ACHN (cell line): ENCODE data around the gene DLX1.
"Not testable (repeated sequence)": the region's sequence is repeated elsewhere in the genome, so short reads cannot be mapped to it uniquely, and the experiment has no call there.

Experiments used
- DNase-seq: peaks from one replicate; pipeline ENCODE4 v3.0.0-alpha.2; 2015
- in situ Hi-C: cut with HindIII; loops from 2 replicates; pipeline ENCODE4 v1.10.0; 2017; ENCODE audit warnings: low sequenced_read_pairs, low pct_ligation_motif_present, low pct_unique_long_range_greater_than_20kb

Gene DLX1

DNA sequence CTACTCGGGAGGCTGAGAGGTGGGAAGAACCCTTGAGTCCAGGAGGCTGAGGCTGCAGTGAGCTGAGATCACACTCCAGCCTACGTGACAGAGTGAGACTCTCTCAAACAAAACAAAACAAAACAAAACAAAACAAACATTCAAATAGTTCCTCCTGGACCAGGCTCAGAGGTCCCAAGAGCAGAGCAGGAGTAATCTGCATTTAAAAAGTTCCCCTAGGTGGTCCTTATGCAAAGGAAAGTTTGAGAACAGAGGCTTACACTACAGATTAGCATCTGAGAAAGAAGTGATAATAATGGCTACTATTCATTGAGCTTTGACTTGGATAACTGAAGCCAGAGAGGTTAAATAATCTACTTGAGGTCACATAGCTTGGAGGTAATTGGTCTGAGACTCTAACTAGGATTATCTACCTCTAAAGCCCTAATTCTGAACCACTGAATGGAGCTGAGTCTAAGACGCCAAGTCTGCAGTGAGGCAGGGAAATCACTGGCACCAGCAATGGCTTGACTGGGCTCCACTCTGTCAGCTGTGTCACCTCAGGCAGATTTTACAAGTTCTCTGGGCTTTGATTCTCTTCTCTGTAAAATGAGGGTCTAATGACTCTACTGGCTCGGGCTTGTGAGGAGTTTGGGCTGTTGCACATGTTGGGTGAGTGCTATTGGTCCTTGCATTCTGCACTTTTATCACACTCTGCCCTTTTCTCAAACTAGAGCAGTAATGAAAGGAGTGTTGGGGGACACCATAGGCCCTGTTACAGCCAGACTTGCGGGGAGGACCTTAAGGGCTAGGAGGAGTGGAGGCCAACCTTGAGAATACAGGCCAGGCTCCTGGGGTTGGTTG lies 46.6 kb downstream of the DLX1 start:
- in situ Hi-C loops = no loop called here
- no peak for DNase-seq

DNA sequence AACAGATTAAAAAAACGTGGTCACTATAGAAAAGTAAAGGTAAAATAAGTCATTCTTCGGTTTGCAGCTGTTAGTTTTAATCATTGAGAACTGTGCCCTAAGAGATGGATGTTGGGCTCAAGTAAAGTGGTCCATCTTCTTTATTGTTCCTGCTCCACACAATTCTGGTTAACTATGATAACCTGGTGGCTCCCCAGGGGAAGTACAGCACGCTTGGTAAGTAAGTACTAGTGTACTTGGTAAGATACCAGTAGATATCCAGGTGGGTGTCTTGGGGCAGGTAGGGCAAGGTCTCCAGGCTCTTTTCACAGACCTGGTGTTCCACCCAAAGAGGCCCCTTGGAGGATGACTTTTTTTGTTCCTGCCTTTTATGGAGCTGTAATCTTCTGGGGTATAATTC lies 49.0 kb downstream of the DLX1 start:
- in situ Hi-C loops = no loop called here
- no peak for DNase-seq

DNA sequence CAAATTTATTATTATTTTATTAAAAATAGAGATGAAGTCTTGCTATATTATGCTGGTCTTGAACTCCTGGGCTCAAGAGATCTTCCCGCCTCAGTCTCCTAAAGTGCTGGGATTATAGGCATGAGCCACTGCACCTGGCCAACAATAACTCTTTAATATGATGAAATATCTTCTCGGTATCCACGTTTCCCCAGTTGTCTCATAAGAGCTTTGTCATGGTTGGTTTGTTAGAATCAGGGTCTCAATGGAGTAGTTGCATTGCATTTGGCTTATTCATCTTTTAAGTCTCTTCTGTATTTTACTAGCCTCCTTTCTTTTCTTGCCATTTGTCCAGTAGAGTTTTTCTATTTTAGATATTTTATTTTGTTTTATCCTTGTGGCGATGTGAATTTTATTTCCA lies 50.1 kb downstream of the DLX1 start:
- no peak for DNase-seq
- in situ Hi-C loops = no loop called here

DNA sequence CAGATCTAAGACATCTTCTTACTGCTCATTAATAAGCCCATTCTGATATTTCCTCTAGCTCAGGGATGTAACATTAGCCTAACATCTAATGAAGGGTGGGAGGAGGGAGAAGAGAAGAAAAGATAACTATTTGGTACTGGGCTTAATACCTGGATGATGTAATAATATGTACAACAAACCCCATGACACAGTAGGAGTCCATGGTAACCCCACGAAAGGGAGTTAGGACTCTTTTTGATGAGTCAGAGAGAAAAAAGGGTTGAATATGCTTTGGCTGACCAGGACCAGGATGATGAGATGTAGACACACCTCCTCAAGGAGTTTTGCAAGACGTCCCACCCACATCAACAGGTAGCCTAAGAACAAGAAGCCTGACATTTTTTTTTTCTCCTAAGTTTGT lies 51.8 kb downstream of the DLX1 start:
- DNase-seq = no peak
- in situ Hi-C loops = no loop called here

DNA sequence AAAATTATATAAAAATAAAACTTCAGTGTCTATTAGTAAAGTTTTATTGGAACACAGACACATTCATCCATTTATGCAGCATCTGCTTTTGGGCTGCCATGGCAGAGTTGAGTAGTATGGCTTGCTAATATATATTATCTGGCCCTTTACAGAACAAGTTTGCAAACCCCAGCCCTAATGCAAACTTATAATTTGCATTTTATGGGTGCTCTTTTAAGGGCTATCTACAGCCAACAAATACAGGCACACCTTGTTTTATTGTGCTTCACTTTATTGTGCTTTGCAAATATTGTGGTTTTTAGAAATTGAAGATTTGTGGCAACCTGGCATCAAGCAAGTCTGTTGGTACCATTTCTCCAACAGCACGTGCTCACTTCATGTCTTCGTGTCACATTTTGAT lies 52.6 kb downstream of the DLX1 start:
- in situ Hi-C loops = no loop called here
- no peak for DNase-seq

DNA sequence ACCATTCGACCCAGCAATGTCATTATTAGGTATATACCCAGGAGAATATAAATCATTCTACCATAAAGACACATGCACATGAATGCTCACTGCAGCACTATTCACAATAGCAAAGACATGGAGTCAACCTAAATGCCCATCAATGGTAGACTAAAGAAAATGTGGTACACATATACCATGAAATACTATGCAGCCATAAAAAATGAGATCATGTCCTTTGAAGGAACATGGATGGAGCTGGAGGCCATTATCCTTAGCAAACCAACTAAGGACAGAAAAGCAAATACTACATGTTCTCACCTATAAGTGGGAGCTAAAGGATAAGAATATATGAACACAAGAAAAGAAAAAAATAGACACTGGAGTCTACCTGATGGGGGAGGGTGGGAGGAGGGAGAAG lies 53.4 kb downstream of the DLX1 start:
- in situ Hi-C loops, DNase-seq: not testable (repeated sequence)
